D721Med (cell line): ENCODE data around the gene CCNYL1.
A peak's percentile ranks its signal among the peaks of the same experiment; 100 is the strongest.
"Not testable (repeated sequence)": the region's sequence is repeated elsewhere in the genome, so short reads cannot be mapped to it uniquely, and the experiment has no call there.

Experiments
- DNase-seq: peaks from one replicate; pipeline ENCODE4 v3.0.0; 2011; ENCODE audit warnings: low spot score; ENCODE audit not compliant: insufficient read length
- FAIRE-seq: peaks from 2 replicates; lab custom pipeline; 2011; peaks lifted over from hg19 to GRCh38; lab: Jason Lieb, UNC
- TF ChIP-seq, protein P1 (sequence below): IDR thresholded peaks from 2 replicates; pipeline ENCODE4 v1.5.1; 2012; ENCODE audit warnings: mild to moderate bottlenecking, control low read depth; ENCODE audit not compliant: insufficient read depth; ENCODE audit errors: missing control alignments

The CCNYL1 gene

DNA sequence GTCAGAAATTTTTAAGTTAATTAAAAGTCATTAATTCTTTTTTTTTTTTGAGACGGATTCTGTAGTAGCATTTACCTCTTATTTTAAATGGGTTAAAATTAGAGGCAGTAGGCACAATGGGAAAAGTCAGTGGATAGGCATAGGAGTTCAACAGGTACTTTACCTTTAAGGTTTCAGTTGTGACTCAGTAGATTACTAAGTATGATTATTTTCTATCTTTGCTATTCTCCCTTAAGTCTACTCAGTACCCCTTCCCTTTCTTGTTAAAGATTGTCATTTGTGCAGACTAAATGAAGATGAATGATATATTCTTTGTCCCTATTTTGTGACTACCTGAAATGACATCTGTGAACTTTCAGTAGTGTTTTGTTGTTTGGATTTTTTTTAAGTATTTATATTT lies 19.7 kb downstream of the CCNYL1 start:
- no peak for DNase-seq
- TF ChIP-seq, protein P1, sequence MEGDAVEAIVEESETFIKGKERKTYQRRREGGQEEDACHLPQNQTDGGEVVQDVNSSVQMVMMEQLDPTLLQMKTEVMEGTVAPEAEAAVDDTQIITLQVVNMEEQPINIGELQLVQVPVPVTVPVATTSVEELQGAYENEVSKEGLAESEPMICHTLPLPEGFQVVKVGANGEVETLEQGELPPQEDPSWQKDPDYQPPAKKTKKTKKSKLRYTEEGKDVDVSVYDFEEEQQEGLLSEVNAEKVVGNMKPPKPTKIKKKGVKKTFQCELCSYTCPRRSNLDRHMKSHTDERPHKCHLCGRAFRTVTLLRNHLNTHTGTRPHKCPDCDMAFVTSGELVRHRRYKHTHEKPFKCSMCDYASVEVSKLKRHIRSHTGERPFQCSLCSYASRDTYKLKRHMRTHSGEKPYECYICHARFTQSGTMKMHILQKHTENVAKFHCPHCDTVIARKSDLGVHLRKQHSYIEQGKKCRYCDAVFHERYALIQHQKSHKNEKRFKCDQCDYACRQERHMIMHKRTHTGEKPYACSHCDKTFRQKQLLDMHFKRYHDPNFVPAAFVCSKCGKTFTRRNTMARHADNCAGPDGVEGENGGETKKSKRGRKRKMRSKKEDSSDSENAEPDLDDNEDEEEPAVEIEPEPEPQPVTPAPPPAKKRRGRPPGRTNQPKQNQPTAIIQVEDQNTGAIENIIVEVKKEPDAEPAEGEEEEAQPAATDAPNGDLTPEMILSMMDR = no peak
- FAIRE-seq = no peak

DNA sequence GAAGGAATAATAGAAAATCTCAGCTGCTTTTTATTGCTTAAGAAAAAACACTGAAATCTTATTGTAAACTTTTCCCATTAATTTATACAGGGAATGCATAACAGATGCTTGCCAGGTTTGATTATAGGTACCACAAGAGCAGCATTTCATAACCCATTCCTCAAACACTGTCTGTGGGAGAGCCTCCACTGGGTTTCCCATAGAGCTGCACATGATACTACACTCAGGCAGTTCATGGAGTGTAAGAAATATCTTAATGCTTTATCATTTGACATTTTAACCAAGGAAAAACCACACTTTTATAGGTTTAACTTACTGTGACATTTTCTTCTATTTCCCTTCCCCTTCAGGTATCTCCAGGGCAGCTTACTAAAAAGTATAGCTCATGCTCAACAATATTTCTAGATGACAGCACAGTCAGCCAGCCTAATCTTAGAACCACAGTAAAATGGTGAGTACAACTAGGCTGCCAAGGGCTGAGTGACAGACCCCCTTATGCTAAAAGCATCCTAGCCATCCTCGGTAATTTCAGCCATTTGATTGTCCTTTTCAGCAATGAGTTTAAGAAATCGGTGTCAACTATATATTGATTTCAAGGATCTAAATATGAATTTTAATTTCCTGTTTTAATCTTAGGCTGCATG lies 22.3 kb downstream of the CCNYL1 start:
- TF ChIP-seq, protein P1 = no peak
- no peak for FAIRE-seq
- no peak for DNase-seq

DNA sequence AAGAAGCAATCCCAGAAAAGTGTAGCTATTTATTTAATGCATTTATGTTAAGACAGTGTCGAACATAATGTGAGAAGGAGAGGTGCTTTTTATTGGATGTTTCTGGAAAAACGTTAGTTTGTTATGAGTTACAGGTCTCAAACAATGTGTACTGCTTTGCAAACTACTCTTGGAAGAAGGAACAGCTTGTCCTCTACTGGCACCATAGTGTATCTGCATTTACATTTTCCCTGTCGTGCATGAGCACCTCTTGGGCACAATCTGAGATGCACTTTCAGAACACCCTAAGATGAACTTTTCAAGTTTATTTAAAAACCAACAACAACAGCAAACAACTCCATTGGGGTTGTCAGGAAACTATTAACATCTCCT lies 22.8 kb downstream of the CCNYL1 start:
- FAIRE-seq (no peak), DNase-seq (no peak)
- TF ChIP-seq, protein P1 = peak; percentile 52

DNA sequence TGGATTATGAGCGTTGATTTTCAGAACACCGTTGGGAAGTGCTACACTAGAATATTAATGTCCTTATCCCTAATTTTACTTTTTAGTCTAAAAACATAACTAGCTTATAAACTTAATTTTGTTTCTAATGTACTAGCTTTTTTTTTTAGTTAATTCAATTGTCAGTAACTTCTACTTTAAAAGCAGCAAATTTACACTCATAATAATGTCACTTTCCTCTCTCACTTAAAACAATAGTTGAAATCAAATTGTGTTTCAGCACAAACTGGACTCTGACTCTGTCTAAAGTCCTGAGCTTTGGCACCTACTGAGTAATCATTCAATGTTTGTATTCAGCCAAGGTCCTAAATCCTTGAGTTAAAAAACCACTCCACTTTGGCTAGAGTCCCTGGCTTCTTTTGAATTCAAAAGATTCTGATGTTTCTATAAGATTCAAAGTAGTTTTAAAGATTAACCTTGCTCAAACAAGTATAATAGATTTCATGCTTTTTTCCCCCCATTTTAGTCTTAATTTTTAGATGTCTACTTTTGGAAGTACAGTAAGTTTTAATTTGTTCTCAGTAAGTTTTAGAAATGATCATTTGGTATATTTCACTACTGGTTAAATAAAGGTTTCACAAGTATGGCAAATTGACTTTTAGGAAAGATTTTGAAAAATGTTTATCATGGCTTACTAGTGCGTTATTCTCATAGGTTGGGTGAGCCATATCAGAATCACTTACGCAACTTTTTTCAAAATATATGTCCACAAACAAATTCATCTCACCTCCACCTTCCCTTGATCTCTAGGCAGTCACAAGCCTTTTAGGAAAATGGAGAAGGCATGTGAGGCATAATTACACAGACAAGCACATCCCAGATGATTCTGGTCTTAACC lies 23.4 kb downstream of the CCNYL1 start:
- TF ChIP-seq, protein P1 = no peak
- DNase-seq (no peak), FAIRE-seq (no peak)

DNA sequence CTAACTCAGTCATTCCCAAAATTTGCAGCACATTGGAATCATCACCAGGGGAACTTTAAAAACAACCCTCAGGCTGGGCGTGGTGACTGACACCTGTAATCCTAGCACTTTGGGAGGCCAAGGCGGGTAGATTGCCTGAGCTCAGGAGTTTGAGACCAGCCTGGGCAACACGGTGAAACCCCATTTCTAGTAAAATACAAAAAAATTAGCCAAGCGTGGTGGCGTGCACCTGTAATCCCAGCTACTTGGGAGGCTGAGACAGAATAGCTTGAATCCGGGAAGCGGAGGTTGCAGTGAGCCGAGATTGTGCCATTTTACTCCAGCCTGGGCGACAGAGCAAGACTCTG lies 24.0 kb downstream of the CCNYL1 start:
- DNase-seq, FAIRE-seq: not testable (repeated sequence)

- DNase-seq = no peak
- no peak for FAIRE-seq
- TF ChIP-seq, protein P1 = no peak
Observed at GRCh38 chr2:207743514-207743913, 32.1 kb downstream of the CCNYL1 start.

DNA sequence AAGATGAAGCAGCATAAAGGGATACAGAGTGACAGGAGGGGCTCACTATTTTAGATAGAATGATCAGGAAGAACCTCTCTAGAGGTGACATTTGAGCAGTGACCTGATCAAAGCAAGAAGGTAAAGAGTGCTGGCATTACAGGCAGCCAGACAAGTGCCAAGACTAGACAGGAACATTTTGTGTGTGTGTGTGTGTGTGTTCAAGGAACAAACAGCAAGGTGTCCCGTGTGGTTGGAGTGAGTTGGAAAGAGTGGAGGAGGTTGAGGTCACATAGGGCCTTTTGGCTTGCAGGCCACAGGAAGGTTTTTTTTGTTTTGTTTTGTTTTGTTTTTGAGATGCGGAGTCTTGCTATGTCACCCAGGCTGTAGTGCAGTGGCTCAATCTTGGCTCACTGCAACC lies 32.6 kb downstream of the CCNYL1 start:
- TF ChIP-seq, protein P1 = no peak
- FAIRE-seq = no peak
- DNase-seq = no peak
